KOPT-K1 (cell line): ENCODE results near the gene TMEM231.

Experiments
- H3K27ac ChIP-seq: fragments of 200-600 bp; sonication (generic); 2 replicates; pipeline ENCODE4 v1.5.1; 2016; ENCODE audit warnings: antibody characterized with exemption, mild to moderate bottlenecking, low read depth, low read length; ENCODE audit not compliant: poor library complexity, severe bottlenecking
- H3K36me3 ChIP-seq: fragments of 200-600 bp; sonication (generic); 2 replicates; pipeline ENCODE4 v1.5.1; 2017; ENCODE audit warnings: antibody characterized with exemption, mild to moderate bottlenecking, low read length, moderate library complexity; ENCODE audit not compliant: insufficient read depth
- H3K9me3 ChIP-seq: fragments of 200-600 bp; sonication (generic); 2 replicates; pipeline ENCODE4 v1.5.1; 2017; ENCODE audit warnings: antibody characterized with exemption, low read length, mild to moderate bottlenecking; ENCODE audit not compliant: insufficient read depth, poor library complexity, severe bottlenecking

TMEM231 gene

DNA sequence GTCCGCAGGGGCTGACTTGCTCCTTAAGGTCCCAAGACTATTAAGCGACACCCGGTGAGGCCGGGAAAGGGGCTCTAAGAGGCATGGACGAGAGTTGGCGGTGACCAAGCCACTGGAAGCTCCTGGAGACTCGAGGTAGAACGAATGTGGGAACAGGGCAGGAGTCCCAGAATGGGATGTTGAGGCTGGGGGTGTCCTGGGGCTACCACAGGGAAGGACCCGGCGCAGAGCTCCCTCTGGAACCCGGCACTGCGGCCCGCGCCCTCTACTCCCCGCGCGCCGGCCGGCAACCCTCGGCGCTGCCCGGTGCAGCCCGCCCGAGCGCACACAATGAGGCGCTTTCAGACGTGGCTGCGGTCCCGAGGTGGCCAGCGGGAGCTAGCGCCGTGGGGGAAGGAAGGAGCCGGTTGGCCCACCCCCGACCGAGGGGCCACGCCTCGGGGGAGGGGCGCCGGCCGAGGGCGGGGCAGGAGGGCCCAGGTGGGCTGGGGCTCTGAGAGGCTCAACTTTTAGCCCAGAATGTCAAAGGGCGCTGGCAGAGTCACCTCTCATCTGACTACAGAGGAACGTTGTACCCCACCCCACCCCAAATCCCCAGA lies 60.9 kb downstream of the TMEM231 start, which contains the start of gene CHST6:
CHST6 (minus strand) TSS at position 366 of the 599 bp plus-strand sequence. CDS start 15,613 bp downstream, outside the sequence.
- no peaks in the 10 kb centered on the region for H3K9me3 ChIP-seq
- H3K27ac ChIP-seq, result no peak within 1 kb of the TSS
- no peaks in the 10 kb centered on the region for H3K36me3 ChIP-seq

DNA sequence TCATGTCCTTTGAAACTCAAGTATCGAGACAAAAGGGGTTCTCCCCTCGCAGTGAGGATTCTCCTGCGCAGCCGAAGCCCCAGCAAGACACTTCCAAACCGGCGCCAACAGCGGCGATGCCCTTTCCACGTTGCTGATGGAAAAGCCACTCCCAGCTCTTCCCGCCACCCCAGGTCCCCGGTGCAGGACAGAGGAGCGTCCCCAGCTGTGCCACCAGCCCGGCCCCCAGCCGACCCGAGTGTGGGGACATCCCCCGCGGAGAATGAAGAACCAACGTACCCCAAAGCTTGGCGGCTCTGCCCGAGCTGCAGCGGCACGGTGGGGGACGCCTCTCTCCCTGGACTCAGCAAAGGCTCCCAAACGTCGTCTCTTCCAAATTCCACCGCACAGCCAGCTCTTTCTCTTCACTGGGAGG lies 61.4 kb downstream of the TMEM231 start:
- no peak overlapping the region for H3K27ac ChIP-seq
- H3K9me3 ChIP-seq, result no peaks in the 10 kb centered on the region
- H3K36me3 ChIP-seq, result no peaks in the 10 kb centered on the region

DNA sequence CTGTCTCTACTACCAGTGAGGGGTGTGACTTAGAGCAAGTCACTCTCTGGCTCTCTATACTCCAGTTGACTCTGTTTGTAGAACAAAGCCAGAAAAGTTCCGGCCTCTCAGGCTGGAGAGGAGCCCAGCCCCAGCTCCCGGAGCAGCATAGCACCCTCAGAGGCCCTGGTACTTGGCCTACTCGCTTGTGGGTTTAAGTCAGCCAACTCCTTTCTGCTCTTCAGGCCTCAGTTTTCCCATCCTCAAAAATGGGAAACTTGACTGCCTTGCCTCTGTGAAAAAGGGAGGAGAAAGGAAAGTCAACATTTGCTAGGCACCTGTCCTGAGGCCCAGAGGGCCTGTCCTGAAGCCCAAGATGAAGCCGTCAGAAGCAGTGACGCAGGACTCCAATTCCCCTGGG lies 61.9 kb downstream of the TMEM231 start:
- Histone ChIP-seq H3K27ac (no peak overlapping the region), H3K9me3 (no peaks in the 10 kb centered on the region)

DNA sequence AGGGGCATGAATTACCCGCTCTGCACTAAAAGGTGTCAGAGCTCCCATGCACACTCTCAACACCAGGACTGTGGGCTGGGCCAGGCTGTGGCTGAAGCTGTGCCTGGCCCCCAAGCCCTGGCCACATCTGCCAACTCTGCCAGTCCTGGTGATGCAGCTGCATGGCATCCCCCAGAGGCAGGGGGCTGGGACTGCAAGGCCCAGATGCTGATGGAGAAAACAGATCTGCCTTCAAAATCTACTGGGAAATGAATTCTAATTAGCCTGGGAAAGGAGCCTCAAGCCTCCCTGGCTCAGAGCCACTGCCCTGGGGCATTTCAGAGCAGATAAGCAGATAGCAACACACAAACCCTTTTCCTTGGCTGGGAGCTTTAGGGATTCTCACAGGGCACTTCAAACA lies 64.2 kb downstream of the TMEM231 start:
- Histone ChIP-seq H3K27ac (no peak overlapping the region), H3K9me3 (no peaks in the 10 kb centered on the region), H3K36me3 (no peaks in the 10 kb centered on the region)

More for the DNA sequence above, 61.9 kb downstream of the TMEM231 start:
- no peaks in the 10 kb centered on the region for H3K36me3 ChIP-seq

DNA sequence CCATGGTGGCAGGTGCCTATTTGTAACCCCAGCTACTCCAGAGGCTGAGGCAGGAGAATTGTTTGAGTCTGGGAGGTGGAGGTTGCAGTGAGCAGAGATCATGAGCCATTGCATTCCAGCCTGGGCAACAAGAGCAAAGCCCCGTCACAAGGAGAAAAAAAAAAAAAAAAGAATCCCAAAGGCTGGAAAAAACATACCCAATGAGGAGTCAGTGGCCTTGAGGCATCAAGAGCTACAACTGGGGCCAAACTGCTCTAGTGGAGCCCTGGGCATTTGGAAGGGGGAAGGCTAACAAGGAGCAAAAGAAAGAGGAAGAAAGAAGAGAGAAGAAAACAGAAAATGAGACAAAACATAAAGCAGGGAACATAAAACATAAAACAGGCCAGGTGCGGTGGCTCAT lies 67.7 kb downstream of the TMEM231 start:
- Histone ChIP-seq H3K36me3 (no peaks in the 10 kb centered on the region), H3K9me3 (no peaks in the 10 kb centered on the region), H3K27ac (no peak overlapping the region)
